ACC112 (cell line): ENCODE results near the gene XIAP.
"Not testable (repeated sequence)": the region's sequence is repeated elsewhere in the genome, so short reads cannot be mapped to it uniquely, and the experiment has no call there.

Experiments
- H2AFZ ChIP-seq: fragments of 200-600 bp; sonication (generic); one replicate; pipeline ENCODE4 v1.6.0; 2017; ENCODE audit warnings: antibody characterized with exemption, low read length; ENCODE audit not compliant: unreplicated experiment
- H3K27ac ChIP-seq: fragments of 200-600 bp; sonication (generic); 2 replicates; pipeline ENCODE4 v1.5.1; 2014; ENCODE audit warnings: low read depth, mild to moderate bottlenecking, antibody characterized with exemption, low read length, moderate library complexity
- H3K27me3 ChIP-seq: fragments of 200-600 bp; sonication (generic); 2 replicates; pipeline ENCODE4 v1.6.1; 2014; ENCODE audit warnings: mild to moderate bottlenecking, antibody characterized with exemption, low read length, moderate library complexity, mixed read lengths; ENCODE audit not compliant: insufficient read depth
- H3K36me3 ChIP-seq: fragments of 200-600 bp; sonication (generic); 2 replicates; pipeline ENCODE4 v1.6.1; 2016; ENCODE audit warnings: mild to moderate bottlenecking, antibody characterized with exemption, low read length, moderate library complexity, mixed read lengths; ENCODE audit not compliant: insufficient read depth
- H3K4me1 ChIP-seq: fragments of 200-600 bp; sonication (generic); one replicate; pipeline ENCODE4 v1.6.1; 2016; ENCODE audit warnings: low read length, mixed read lengths; ENCODE audit not compliant: insufficient read depth, unreplicated experiment, control insufficient read depth
- H3K4me3 ChIP-seq: fragments of 200-600 bp; sonication (generic); 2 replicates; pipeline ENCODE4 v1.5.1; 2014; ENCODE audit warnings: mild to moderate bottlenecking, low read depth, low read length
- H3K79me2 ChIP-seq: fragments of 200-600 bp; sonication (generic); one replicate; pipeline ENCODE4 v1.6.0; 2016; ENCODE audit warnings: low read length; ENCODE audit not compliant: control insufficient read depth, unreplicated experiment, insufficient read depth

XIAP gene

GRCh38 chrX:123909523-123909922 lies 49.7 kb downstream of the XIAP start:
- Histone ChIP-seq H3K36me3 (no peaks in the 10 kb centered on the region), H3K27ac (no peak overlapping the region), H3K4me1 (no peaks in the 10 kb centered on the region), H2AFZ (no peak overlapping the region), H3K79me2 (no peaks in the 10 kb centered on the region), H3K27me3 (no peaks in the 10 kb centered on the region), H3K4me3 (no peak overlapping the region)

GRCh38 chrX:123917069-123917468 lies 57.2 kb downstream of the XIAP start:
- H2AFZ ChIP-seq, result no peak overlapping the region
- H3K27me3 ChIP-seq, result no peaks in the 10 kb centered on the region
- peaks cover 7% of the 10 kb centered on the region for H3K4me1 ChIP-seq
- H3K36me3 ChIP-seq, result no peaks in the 10 kb centered on the region
- H3K4me3 ChIP-seq, result no peak overlapping the region
- H3K79me2 ChIP-seq, result no peaks in the 10 kb centered on the region
- H3K27ac ChIP-seq, result no peak overlapping the region

GRCh38 chrX:123918106-123918721 lies 58.4 kb downstream of the XIAP start:
- no peak overlapping the region for H2AFZ ChIP-seq
- no peak overlapping the region for H3K27ac ChIP-seq

GRCh38 chrX:123920105-123920785 lies 60.4 kb downstream of the XIAP start:
- Histone ChIP-seq H3K79me2 (no peaks in the 10 kb centered on the region), H3K27ac (no peak overlapping the region), H2AFZ (no peak overlapping the region), H3K36me3 (no peaks in the 10 kb centered on the region), H3K4me1 (peaks cover 7% of the 10 kb centered on the region), H3K4me3 (no peak overlapping the region), H3K27me3 (no peaks in the 10 kb centered on the region)

More at GRCh38 chrX:123918106-123918721, 58.4 kb downstream of the XIAP start:
- no peaks in the 10 kb centered on the region for H3K27me3 ChIP-seq
- H3K4me1 ChIP-seq, result peaks cover 7% of the 10 kb centered on the region
- no peaks in the 10 kb centered on the region for H3K79me2 ChIP-seq
- no peaks in the 10 kb centered on the region for H3K36me3 ChIP-seq
- no peak overlapping the region for H3K4me3 ChIP-seq

- Histone ChIP-seq H2AFZ (no peak overlapping the region), H3K27ac (no peak overlapping the region), H3K4me1 (peaks cover 7% of the 10 kb centered on the region), H3K36me3 (no peaks in the 10 kb centered on the region), H3K27me3 (no peaks in the 10 kb centered on the region), H3K4me3 (no peak overlapping the region), H3K79me2 (no peaks in the 10 kb centered on the region)
Measured at GRCh38 chrX:123923211-123923610, 63.4 kb downstream of the XIAP start.

- H3K4me1 ChIP-seq, result peaks cover 7% of the 10 kb centered on the region
- no peaks in the 10 kb centered on the region for H3K79me2 ChIP-seq
- H3K36me3 ChIP-seq, result no peaks in the 10 kb centered on the region
Measured at GRCh38 chrX:123924186-123924585, 64.3 kb downstream of the XIAP start.

GRCh38 chrX:123927845-123928244 lies 68.0 kb downstream of the XIAP start:
- no peaks in the 10 kb centered on the region for H3K36me3 ChIP-seq
- no peak overlapping the region for H3K4me3 ChIP-seq
- H3K79me2 ChIP-seq, result no peaks in the 10 kb centered on the region
- H3K27me3 ChIP-seq, result no peaks in the 10 kb centered on the region
- H2AFZ ChIP-seq, result no peak overlapping the region
- no peak overlapping the region for H3K27ac ChIP-seq
- H3K4me1 ChIP-seq, result no peaks in the 10 kb centered on the region

More at GRCh38 chrX:123924186-123924585, 64.3 kb downstream of the XIAP start:
- Histone ChIP-seq H3K4me3 (no peak overlapping the region), H2AFZ (no peak overlapping the region), H3K27me3 (no peaks in the 10 kb centered on the region), H3K27ac (no peak overlapping the region)

- H3K4me1 ChIP-seq, H3K27me3 ChIP-seq, H3K36me3 ChIP-seq, H3K79me2 ChIP-seq, H2AFZ ChIP-seq, H3K27ac ChIP-seq, H3K4me3 ChIP-seq: not testable (repeated sequence)
Measured at GRCh38 chrX:123932055-123932454, 72.2 kb downstream of the XIAP start.

GRCh38 chrX:123943074-123943473 lies 83.2 kb downstream of the XIAP start:
- H3K27ac ChIP-seq, result no peak overlapping the region
- H3K4me1 ChIP-seq, result no peaks in the 10 kb centered on the region
- H2AFZ ChIP-seq, result no peak overlapping the region
- no peaks in the 10 kb centered on the region for H3K79me2 ChIP-seq
- no peaks in the 10 kb centered on the region for H3K27me3 ChIP-seq
- no peak overlapping the region for H3K4me3 ChIP-seq
- H3K36me3 ChIP-seq, result no peaks in the 10 kb centered on the region

- Histone ChIP-seq H3K79me2 (no peaks in the 10 kb centered on the region), H3K4me1 (no peaks in the 10 kb centered on the region), H3K36me3 (no peaks in the 10 kb centered on the region), H2AFZ (no peak overlapping the region), H3K27me3 (no peaks in the 10 kb centered on the region), H3K4me3 (no peak overlapping the region), H3K27ac (no peak overlapping the region)
Measured at GRCh38 chrX:123943488-123943887, 83.6 kb downstream of the XIAP start.

GRCh38 chrX:123949846-123950245 lies 90.0 kb downstream of the XIAP start:
- no peaks in the 10 kb centered on the region for H3K36me3 ChIP-seq
- H2AFZ ChIP-seq, result no peak overlapping the region
- no peaks in the 10 kb centered on the region for H3K4me1 ChIP-seq
- H3K27ac ChIP-seq, result no peak overlapping the region
- no peaks in the 10 kb centered on the region for H3K27me3 ChIP-seq
- H3K4me3 ChIP-seq, result no peak overlapping the region
- no peaks in the 10 kb centered on the region for H3K79me2 ChIP-seq
